DOHH2 (cell line): Measurements from ENCODE around the gene RPL18.
A peak's percentile ranks its signal among the peaks of the same experiment; 100 is the strongest.
"Not testable (repeated sequence)": the region's sequence is repeated elsewhere in the genome, so short reads cannot be mapped to it uniquely, and the experiment has no call there.

Experiments used
- H3F3A ChIP-seq: fragments of 200-600 bp; sonication (generic), shearing (Covaris generic); 2 replicates; pipeline ENCODE4 v1.6.0; 2016; ENCODE audit warnings: antibody characterized with exemption, mild to moderate bottlenecking; ENCODE audit not compliant: control insufficient read depth, insufficient read depth
- H3K27ac ChIP-seq: fragments of 200-600 bp; sonication (generic); 2 replicates; pipeline ENCODE4 v1.5.1; 2014; ENCODE audit warnings: low read depth, mild to moderate bottlenecking, low read length, moderate library complexity
- H3K27me3 ChIP-seq: fragments of 200-600 bp; sonication (generic); 2 replicates; pipeline ENCODE4 v1.6.1; 2014; ENCODE audit warnings: mild to moderate bottlenecking, low read length, mixed read lengths; ENCODE audit not compliant: control insufficient read depth
- H3K36me3 ChIP-seq: fragments of 200-600 bp; sonication (generic); 2 replicates; pipeline ENCODE4 v1.6.1; 2014; ENCODE audit warnings: mild to moderate bottlenecking, low read length, moderate library complexity, mixed read lengths; ENCODE audit not compliant: control insufficient read depth
- H3K4me1 ChIP-seq: fragments of 200-600 bp; sonication (generic); 2 replicates; pipeline ENCODE4 v1.6.1; 2014; ENCODE audit warnings: mild to moderate bottlenecking, low read length, mixed read lengths; ENCODE audit not compliant: control insufficient read depth
- H3K4me2 ChIP-seq: fragments of 200-600 bp; sonication (generic); 2 replicates; pipeline ENCODE4 v1.6.0; 2014; ENCODE audit warnings: mild to moderate bottlenecking, low read length, moderate library complexity
- H3K4me3 ChIP-seq: fragments of 200-600 bp; sonication (generic); 2 replicates; pipeline ENCODE4 v1.5.1; 2014; ENCODE audit warnings: mild to moderate bottlenecking, low read length, mixed read lengths
- H3K79me2 ChIP-seq: fragments of 200-600 bp; sonication (generic); 2 replicates; pipeline ENCODE4 v1.6.1; 2014; ENCODE audit warnings: mild to moderate bottlenecking, low read length, mixed read lengths; ENCODE audit not compliant: control insufficient read depth
- H3K9me2 ChIP-seq: fragments of 200-600 bp; sonication (generic); replicated peaks from 2 replicates; pipeline ENCODE4 v1.6.1; 2014; ENCODE audit warnings: mild to moderate bottlenecking, low read length, mixed read lengths; ENCODE audit not compliant: control insufficient read depth
- H3K9me3 ChIP-seq: fragments of 200-600 bp; sonication (generic); 2 replicates; pipeline ENCODE4 v1.6.1; 2014; ENCODE audit warnings: antibody characterized with exemption, low read length, mixed read lengths; ENCODE audit not compliant: control insufficient read depth, insufficient read depth
- H4K20me1 ChIP-seq: fragments of 200-600 bp; sonication (generic); 2 replicates; pipeline ENCODE4 v1.6.0; 2014; ENCODE audit warnings: low read depth, mild to moderate bottlenecking, antibody characterized with exemption, low read length, moderate library complexity; ENCODE audit not compliant: control insufficient read depth, insufficient read depth
- CTCF ChIP-seq: fragments of 200-600 bp; sonication (generic); IDR thresholded peaks from one replicate; pipeline ENCODE4 v1.5.1; 2014; ENCODE audit warnings: antibody characterized with exemption, mild to moderate bottlenecking, low read depth, low read length; ENCODE audit not compliant: poor library complexity, severe bottlenecking
- EZH2phosphoT487 ChIP-seq: fragments of 200-600 bp; sonication (generic); IDR thresholded peaks from 2 replicates; pipeline ENCODE4 v1.6.1; 2017; ENCODE audit warnings: borderline replicate concordance, mild to moderate bottlenecking, antibody characterized with exemption, low read length, moderate library complexity, mixed read lengths

The RPL18 gene

GRCh38 chr19:48633148-48634035, 14.4 kb upstream of the RPL18 start:
- peaks cover 35% of the 10 kb centered on the region for H3K36me3 ChIP-seq
- no peaks in the 10 kb centered on the region for H3K27me3 ChIP-seq
- H3K4me1 ChIP-seq = peaks cover 48% of the 10 kb centered on the region
- H3K9me3 ChIP-seq = no peaks in the 10 kb centered on the region
- peak overlapping the region; percentile 93 for H3K4me2 ChIP-seq
- peak overlapping the region; percentile 64 for H3K27ac ChIP-seq
- peak overlapping the region; percentile 87 for H3K4me3 ChIP-seq
- H4K20me1 ChIP-seq = no peaks in the 10 kb centered on the region
- peaks cover 19% of the 10 kb centered on the region for H3F3A ChIP-seq
- H3K79me2 ChIP-seq = peaks cover 27% of the 10 kb centered on the region
- no peak for TF ChIP-seq CTCF
- no peak for TF ChIP-seq EZH2phosphoT487
- no peaks in the 10 kb centered on the region for H3K9me2 ChIP-seq

GRCh38 chr19:48632692-48633147, 13.7 kb upstream of the RPL18 start:
- H3K36me3 ChIP-seq = peaks cover 35% of the 10 kb centered on the region
- no peaks in the 10 kb centered on the region for H4K20me1 ChIP-seq
- peaks cover 27% of the 10 kb centered on the region for H3K79me2 ChIP-seq
- peak overlapping the region; percentile 93 for H3K4me2 ChIP-seq
- peaks cover 15% of the 10 kb centered on the region for H3F3A ChIP-seq
- H3K4me1 ChIP-seq = peaks cover 43% of the 10 kb centered on the region
- no peak overlapping the region for H3K27ac ChIP-seq
- H3K27me3 ChIP-seq = no peaks in the 10 kb centered on the region
- H3K4me3 ChIP-seq = peak overlapping the region; percentile 87; the same call in 1 of the 2 replicates
- TF ChIP-seq EZH2phosphoT487 (no peak), CTCF (no peak)
- H3K9me3 ChIP-seq = no peaks in the 10 kb centered on the region
- no peaks in the 10 kb centered on the region for H3K9me2 ChIP-seq

- Histone ChIP-seq H3K4me1 (peaks cover 43% of the 10 kb centered on the region), H3K36me3 (peaks cover 35% of the 10 kb centered on the region), H3K79me2 (peaks cover 27% of the 10 kb centered on the region), H3K4me2 (peak overlapping the region; percentile 93), H3F3A (peaks cover 15% of the 10 kb centered on the region)
- H3K9me2 ChIP-seq, H3K4me3 ChIP-seq, H3K27me3 ChIP-seq, H3K9me3 ChIP-seq, H3K27ac ChIP-seq, H4K20me1 ChIP-seq: not testable (repeated sequence)
Observed at GRCh38 chr19:48632286-48632685, 13.3 kb upstream of the RPL18 start.

GRCh38 chr19:48631225-48631624, 12.2 kb upstream of the RPL18 start:
- H3K27me3 ChIP-seq = no peaks in the 10 kb centered on the region
- peaks cover 24% of the 10 kb centered on the region for H3K79me2 ChIP-seq
- H3F3A ChIP-seq = peaks cover 8% of the 10 kb centered on the region; the same call in 1 of the 2 replicates
- H3K4me2 ChIP-seq = no peak overlapping the region
- H3K9me2 ChIP-seq = no peaks in the 10 kb centered on the region
- peaks cover 35% of the 10 kb centered on the region for H3K36me3 ChIP-seq
- H3K27ac ChIP-seq = no peak overlapping the region
- TF ChIP-seq EZH2phosphoT487 (no peak), CTCF (no peak)
- H3K4me1 ChIP-seq = peaks cover 33% of the 10 kb centered on the region
- H3K9me3 ChIP-seq = no peaks in the 10 kb centered on the region
- H4K20me1 ChIP-seq = no peaks in the 10 kb centered on the region
- no peak overlapping the region for H3K4me3 ChIP-seq
